CD4-positive, alpha-beta T cell treated with Interleukin-4 for 4 hours (primary cell): ENCODE data around the gene SYT13.

ENCODE experiments used
- DNase-seq: peaks from one replicate; pipeline ENCODE4 v3.0.0-alpha.2; 2020

SYT13 gene

DNA sequence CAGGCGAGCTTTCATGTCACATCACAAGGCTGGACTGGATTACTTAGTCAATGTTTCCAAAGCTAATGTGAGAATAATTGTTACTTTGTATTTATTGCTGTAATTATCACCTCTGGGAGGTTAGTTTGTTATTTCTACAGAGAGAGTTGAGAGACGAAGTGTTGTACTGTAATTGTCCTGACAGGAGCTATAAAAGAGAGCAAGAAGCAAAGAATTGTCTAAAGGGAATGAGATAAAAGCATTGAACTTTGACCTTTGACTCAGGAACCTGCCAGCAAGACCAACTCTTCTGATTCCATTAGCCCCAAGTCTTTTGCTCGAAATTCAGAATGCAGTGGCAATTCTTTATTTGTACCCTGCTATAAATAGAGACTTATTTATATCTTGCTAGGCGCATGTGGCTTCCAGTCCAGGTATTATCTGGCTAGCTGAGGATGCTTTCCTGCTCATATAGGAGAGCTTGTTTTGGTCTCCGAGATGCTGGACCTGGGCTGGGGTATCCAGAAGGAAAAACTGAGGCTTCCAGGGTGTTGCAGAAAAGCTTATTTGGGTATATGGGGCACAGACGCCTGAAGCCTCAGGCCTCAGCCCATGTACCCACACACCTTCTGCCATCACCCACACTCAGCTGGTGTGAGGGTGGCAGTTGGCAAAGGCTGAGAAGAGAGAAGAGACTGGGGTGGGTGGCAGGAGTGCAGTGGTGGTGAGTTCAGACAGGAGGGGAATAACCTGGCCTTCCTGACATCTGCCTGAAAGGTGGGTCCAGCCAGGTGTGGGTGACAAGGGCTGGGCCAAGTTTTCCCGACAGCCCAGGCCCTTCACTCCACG, 40.7 kb downstream of the SYT13 start:
- DNase-seq = no peak

GRCh38 chr11:45243967-45244366, 42.2 kb downstream of the SYT13 start:
- DNase-seq = no peak

DNA sequence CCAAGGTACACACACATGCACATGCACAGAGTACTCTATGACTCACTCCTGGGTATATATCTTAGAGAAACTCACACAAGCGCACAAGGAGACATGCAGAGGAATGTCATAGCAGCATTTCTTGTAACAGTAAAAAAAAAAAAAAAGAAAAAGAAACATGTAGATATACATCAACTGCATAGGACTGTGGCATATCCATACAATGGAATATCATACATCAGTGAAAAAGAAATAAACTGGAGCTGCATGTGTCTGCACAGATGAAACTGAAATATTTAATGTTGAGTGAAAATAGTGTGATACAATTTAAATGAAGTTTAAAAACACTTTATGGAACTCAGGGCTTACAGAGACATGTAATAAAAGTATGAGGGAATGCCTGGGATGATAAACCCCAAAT, 46.4 kb downstream of the SYT13 start:
- DNase-seq = no peak

- DNase-seq = no peak
Observed at GRCh38 chr11:45238724-45239123, 47.4 kb downstream of the SYT13 start.

- no peak for DNase-seq
Observed at GRCh38 chr11:45237711-45238315, 48.3 kb downstream of the SYT13 start.

DNA sequence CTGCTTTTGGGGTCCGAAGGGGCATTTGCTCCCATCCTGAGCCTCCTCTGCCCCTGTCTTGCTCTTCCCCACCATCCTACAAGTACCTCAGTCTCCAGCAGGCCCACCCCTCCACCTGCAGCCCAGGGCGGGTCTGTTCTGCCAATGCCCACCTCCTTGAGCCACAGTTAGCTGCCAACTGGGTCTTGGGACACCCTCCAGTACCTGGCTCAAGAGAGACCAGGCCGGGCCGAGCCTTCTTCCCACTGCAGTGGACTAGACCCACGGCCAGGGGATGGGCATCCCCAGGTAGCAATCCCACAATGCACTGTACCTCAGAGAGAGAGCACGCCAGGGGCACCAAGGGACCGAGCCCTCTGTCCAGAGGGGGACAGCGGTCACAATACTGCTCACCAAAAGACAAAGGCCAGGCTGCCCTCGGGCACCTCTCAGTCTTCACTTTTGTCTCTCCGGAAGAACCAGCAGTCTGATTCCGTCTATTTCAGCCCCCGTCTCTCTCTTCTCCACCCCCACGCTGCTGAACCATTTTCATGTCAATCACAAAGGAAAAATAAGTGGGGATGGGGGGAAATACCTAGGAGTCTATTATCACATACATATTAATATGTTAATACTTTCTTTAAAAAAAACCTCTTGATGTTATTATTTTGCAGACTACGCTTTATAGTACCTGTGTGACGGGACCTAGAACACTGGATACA, 51.7 kb downstream of the SYT13 start:
- no peak for DNase-seq

DNA sequence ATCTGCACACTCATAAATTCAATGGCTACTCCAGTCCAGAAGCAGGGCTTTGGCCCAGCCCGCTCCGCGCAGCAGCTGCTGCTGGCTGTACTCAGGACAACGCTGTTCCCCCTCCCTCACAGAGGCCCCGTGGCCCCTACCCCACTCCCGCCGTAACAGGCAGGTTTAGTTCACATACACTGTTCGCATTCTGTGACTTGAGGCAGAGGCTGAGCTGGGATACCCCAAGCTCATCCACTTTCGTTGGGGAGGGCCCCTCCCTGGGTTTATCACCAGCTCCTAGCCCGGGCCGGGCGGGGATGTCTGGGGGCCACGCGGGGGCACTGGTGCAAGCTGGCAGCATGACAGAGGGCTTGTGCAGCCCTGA, 52.4 kb downstream of the SYT13 start:
- no peak for DNase-seq

DNA sequence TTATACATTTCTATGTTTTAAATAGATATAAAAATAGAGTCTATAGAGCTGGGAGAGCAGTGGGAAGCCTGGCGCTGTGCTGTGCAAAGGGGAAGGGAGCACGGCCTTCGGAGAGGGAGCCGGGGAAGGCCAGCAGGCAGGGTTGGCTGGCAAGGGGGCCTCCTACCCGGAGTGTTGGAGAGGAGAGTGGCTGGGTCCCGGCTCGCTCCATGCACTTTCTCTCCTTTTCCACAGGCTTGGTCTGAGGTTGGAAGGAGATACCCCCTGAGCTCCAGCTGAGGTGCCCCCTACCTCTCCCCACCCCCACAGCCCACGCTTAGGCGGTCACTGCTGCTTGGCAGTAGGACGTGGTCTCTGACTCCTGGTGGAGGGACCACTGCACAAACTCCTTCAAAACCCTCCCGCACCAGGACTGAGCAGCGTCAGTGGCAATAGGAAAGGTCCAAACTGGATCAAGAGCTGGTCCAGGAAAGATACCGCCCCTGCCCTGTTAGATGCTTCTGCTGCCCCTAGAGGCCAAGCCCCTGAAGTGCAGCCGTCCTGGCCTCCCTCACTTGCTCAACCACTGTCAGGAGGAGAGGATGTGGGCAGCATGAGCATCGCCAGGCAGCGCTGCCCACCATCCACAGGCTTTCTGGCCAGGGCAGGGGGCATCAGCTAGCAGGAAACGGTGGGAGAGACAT, 52.9 kb downstream of the SYT13 start:
- DNase-seq = peak; percentile 47

DNA sequence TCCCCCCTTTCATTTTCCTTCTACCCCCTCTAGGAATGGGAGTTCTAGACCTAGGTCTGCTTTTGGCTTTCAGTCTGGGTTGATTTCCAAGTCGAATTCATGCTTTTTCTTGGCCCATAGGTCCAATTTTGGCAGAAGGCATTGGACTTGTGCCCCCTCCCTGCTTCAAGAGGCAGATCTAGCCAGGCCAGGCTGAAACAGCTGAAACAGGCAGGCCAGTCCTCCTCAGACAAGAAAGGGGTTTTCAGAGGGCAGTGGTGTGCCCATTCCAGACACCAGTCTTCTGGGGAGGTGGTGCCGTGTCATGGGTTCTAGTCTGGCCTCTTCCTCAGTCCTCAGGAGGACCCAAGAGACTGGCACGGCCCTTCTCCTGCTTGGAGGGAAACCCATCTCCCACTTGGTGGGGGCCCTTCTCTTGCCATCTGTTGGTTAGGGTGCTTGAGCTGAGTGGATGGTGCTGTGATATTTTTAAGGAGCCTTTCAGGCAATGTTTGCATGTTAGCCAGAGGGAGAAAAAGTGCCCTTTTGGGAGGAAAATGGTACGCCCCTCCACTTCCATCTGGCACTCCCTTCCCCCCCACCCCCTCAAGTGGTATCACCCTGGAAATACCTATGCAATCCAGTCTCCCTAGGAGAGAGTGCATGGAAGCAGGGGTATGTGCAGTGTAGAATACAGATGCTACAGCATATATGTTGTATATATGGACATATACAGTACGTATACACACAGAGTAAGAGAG, 53.6 kb downstream of the SYT13 start:
- DNase-seq = no peak

GRCh38 chr11:45229401-45230020, 56.6 kb downstream of the SYT13 start:
- no peak for DNase-seq

DNA sequence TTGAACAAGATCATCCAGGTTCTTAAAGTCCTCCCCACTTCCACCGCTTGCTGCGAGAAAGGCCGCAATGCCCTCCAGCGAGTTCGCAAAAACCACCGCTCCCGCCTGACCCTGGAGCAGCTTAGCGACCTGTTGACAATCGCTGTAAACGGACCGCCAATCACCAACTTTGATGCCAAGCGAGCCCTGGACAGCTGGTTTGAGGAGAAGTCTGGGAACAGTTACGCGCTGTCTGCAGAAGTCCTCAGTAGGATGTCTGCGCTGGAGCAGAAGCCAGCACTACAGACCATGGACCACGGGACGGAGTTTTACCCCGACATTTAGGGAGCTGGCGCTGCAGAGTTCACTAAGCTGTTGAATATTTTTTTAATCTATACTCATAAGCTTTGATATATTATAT, 58.3 kb downstream of the SYT13 start:
- no peak for DNase-seq

DNA sequence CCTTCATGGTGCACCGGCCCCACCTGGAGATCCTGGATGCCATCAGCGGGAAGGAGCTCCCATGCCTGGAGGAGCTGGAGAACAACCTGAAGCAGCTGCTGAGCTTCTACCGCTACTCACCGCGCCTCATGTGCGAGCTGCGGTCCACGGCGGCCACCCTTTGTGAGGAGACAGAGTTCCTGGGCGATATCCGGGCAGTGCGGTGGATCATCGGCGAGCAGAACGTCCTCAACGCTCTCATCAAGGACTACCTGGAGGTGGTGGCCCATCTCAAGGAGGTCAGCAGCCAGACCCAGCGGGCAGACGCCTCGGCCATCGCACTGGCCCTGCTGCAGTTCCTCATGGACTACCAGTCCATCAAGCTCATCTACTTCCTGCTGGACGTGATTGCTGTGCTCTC, 59.2 kb downstream of the SYT13 start:
- DNase-seq = no peak

DNA sequence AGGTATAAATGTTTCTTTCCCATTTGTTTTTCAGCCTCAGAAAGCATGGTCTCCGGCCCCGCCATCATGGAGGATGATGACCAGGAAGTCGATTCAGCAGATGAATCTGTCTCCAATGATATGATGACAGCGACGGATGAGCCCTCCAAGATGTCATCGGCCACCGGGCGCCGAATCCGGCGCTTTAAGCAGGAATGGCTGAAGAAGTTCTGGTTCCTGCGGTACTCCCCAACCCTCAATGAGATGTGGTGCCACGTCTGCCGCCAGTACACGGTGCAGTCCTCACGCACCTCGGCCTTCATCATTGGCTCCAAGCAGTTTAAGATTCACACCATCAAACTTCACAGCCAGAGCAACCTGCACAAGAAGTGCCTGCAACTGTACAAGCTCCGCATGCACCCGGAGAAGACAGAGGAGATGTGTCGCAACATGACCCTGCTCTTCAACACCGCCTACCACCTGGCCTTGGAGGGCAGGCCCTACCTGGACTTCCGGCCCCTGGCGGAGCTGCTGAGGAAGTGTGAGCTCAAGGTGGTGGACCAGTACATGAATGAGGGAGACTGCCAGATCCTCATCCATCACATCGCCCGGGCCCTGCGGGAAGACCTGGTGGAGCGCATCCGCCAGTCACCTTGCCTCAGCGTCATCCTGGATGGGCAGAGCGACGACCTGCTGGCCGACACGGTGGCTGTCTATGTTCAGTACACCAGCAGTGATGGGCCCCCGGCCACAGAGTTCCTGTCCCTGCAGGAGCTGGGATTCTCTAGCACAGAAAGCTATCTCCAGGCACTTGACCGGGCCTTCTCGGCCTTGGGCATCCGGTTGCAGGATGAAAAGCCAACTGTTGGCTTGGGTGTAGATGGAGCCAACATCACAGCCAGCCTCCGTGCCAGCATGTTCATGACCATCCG, 59.9 kb downstream of the SYT13 start:
- DNase-seq = no peak

GRCh38 chr11:45225277-45225676, 60.9 kb downstream of the SYT13 start:
- no peak for DNase-seq

DNA sequence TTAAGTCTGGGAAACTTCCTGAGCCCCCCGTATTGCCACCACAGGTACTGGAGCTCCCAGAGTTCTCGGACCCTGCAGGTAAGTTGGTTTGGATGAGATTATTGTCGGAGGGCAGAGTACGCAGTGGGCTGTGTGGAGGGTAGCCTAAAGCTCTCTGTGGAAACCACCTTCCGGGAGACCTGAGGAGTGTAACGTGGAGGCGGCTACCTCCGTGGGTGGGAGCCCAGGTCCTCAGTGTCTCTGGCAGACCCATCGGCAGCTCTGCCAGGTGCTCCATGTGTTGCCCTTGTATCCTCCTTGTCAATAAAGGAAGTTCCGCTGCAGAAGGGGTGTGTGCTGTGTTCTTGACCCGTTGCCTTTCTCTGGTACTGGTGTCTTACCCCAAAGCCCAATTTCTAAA, 61.4 kb downstream of the SYT13 start:
- no peak for DNase-seq

DNA sequence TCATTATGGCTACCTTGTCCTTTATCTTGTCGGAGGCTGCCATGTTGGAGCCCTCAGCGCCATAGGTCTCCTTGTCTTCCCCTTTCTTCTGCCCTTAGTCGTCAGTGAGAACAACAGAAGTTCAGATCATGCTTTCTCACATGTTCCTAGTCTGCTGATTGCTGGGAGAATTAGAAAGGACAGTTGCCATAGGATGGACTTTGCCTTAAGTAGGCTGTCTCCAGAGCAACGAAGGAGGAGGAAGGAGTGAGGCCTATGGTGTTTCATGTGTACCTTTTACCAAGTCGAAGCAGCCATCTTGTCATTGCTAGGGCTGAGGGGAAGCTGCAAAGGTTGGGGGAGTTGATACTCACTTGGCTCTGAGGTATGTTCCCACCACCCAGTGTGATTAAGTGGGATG, 62.6 kb downstream of the SYT13 start:
- no peak for DNase-seq

DNA sequence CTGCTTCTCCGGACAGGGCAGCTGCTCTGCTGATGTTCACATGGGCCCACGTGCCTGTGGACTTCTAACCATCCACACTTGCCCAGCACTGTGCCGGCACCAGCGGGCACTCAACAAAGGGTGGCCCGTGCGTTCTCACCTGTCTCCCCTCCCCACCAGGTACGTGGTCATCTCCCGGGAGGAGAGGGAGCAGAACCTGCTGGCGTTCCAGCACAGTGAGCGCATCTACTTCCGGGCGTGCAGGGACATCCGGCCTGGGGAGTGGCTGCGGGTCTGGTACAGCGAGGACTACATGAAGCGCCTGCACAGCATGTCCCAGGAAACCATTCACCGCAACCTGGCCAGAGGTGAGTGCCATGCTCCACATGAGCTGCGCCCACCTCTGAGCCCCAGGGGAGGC, 66.7 kb downstream of the SYT13 start:
- DNase-seq = no peak

DNA sequence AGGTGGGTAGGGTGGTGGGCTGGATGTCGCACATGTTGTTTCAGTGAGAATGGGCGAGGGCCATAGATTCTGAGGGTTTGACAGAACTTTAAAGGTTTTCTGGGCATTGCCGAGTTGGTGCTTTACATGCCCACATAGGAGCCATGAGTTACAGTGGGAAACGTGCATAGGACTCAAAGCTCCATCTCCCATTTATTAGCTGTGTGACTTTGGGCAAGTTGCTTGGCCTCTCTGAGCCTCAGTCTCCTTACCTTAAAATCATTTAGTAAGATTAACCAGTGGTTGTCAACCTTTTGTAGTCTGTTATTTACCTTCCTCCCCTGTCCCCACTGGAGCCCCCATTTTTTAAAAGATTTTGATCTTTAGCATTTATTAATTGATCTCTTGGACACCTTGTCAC, 67.4 kb downstream of the SYT13 start:
- DNase-seq = no peak

- DNase-seq = no peak
Observed at GRCh38 chr11:45217991-45218390, 68.2 kb downstream of the SYT13 start.

- DNase-seq = no peak
Observed at GRCh38 chr11:45216901-45217300, 69.2 kb downstream of the SYT13 start.

- no peak for DNase-seq
Observed at GRCh38 chr11:45216031-45216430, 70.1 kb downstream of the SYT13 start.
